HG03442 (cell line): ENCODE results near the gene ORM2.
"Not testable (repeated sequence)": the region's sequence is repeated elsewhere in the genome, so short reads cannot be mapped to it uniquely, and the experiment has no call there.

Experiments
- ATAC-seq: cut with Tn5 transposase; IDR thresholded peaks from one replicate; pipeline ENCODE4 v1.9.1; 2021; ENCODE audit warnings: mild to moderate bottlenecking, moderate library complexity; ENCODE audit not compliant: unreplicated experiment

Gene ORM2

DNA sequence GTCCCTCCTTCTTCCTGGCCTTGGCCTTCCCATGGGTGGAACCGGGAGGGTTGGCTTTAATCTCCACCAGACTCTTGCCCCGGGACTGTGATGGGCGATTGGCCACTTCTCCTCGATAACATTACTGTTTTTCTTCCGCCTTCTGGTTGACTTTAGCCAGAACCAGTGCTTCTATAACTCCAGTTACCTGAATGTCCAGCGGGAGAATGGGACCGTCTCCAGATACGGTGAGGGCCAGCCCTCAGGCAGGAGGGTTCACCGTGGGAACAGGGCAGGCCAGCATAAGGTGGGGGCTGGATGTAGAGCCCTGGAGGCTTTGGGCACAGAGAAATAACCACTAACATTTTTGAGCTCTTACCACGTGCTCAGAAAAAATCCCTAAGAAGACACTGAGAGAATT lies 967 bp downstream of the ORM2 start:
- ATAC-seq = no peak

DNA sequence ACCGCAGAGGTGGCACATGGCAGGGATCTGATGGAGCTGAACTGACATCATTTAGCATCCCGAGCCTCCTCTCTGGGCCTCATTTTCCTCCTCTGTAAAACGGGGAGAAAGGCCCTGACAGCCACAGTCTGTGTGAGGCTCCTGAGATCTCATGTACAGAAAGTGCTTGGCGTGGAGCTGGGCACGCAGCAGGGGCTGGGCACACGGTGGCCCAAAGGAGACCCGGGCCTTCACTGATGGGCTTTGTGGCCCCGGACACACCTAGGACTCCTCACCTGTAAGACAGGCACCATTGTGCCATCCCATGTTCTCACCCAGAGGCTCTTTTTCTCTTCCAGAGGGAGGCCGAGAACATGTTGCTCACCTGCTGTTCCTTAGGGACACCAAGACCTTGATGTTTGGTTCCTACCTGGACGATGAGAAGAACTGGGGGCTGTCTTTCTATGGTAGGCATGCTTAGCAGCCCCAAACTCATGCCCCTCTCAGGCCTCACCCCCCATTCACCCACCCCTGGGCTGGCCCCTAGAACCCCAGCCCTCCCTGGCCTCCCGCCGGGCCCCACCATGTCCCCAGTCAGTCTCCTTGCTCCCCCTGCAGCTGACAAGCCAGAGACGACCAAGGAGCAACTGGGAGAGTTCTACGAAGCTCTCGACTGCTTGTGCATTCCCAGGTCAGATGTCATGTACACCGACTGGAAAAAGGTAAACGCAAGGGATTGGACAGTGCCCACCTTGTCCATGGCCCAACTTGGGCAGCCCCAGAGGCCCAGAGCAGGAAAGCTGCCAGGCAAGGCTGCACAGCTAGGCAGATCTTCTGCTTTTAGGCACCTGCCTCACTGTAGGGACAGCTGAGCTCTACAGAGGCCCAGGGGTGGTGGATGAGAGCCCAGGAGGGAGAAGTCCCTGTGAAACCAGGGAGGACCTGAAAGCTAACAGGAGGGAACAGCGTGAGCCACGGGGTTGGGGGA lies 1.8 kb downstream of the ORM2 start:
- not testable (repeated sequence) for ATAC-seq

GRCh38 chr9:114332474-114333040 lies 2.9 kb downstream of the ORM2 start:
- ATAC-seq = not testable (repeated sequence)

GRCh38 chr9:114333718-114334117 lies 4.0 kb downstream of the ORM2 start:
- ATAC-seq = not testable (repeated sequence)

DNA sequence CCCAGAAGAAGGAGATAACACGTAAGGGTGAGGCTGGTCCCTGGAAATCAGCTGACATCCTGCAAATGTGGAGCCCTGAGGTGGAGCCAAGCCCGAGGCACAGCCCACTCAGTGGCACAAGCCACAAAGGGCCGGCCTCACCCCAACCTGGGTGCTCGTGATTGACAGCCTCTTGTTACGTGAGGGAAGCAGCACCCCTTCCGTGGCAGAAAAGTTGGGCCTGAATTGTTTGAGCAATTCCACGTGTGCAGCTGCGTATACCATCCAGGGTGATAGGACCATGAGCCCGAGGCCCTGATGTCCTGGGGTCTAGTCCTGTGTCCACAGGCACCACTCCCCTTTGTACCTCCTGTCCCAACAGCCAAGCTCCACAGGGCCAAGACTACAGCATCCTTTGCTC lies 4.8 kb downstream of the ORM2 start:
- no peak for ATAC-seq

DNA sequence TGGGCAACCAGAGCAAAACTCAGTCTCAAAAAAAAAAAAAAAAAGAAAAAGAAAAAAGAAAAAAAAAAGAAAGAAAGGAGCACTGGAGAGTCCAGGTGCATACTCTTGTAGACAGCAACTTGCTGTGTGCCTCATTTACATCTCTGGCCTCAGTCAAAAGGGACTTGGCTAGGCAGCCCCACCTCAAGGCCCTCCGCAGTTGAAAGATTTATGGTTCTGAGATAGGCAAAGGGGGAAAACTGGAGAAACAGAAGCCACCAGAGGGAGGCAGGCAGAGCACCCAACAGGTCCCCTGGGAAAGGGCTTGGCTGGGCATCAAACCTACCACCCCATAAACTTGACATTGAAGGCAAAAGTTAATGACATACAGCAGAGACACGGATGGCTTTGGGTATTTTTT lies 6.1 kb downstream of the ORM2 start:
- no peak for ATAC-seq

- ATAC-seq = no peak
These were observed 6.5 kb downstream of the ORM2 start for GRCh38 chr9:114336157-114336556.

- ATAC-seq = no peak
These were observed 7.2 kb downstream of the ORM2 start for GRCh38 chr9:114336699-114337395.

GRCh38 chr9:114338187-114338586 lies 8.5 kb downstream of the ORM2 start:
- ATAC-seq = no peak

- peak; percentile 65 for ATAC-seq
These were observed 9.7 kb downstream of the ORM2 start for GRCh38 chr9:114339130-114339908.

DNA sequence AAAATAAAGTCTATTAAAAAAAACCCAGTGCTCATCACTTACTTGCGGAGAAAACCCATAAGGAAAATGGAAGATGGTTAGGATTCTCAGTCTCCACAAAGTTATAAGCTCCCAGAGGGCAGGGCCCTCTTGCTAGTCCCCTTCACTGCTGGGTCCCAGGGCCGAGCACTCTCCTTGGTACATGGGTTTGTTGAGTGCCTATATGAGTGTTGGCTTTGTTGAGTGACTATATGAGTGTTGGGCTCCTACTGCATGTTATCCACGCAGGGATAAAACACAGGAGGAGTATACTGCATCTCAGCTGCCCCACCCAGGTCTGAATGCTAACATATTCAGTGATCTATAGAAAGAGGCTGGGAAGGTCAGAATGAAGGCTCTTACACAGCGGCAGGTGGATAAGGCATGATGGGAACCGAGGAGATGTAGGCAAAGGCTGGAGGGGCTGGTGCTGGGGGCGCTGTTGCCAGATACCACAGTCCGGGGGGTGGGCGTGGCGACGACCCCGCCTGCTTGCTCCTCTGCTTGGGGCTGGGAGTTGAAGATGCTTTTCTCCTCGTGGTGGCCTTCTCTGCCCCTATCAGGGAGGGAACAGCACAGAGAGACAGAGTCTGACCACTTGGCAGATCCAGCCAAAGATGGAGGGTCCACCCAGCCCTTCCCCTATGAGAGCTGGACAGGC lies 11.6 kb downstream of the ORM2 start:
- ATAC-seq = no peak

- ATAC-seq = no peak
These were observed 12.3 kb downstream of the ORM2 start for GRCh38 chr9:114341991-114342390.

DNA sequence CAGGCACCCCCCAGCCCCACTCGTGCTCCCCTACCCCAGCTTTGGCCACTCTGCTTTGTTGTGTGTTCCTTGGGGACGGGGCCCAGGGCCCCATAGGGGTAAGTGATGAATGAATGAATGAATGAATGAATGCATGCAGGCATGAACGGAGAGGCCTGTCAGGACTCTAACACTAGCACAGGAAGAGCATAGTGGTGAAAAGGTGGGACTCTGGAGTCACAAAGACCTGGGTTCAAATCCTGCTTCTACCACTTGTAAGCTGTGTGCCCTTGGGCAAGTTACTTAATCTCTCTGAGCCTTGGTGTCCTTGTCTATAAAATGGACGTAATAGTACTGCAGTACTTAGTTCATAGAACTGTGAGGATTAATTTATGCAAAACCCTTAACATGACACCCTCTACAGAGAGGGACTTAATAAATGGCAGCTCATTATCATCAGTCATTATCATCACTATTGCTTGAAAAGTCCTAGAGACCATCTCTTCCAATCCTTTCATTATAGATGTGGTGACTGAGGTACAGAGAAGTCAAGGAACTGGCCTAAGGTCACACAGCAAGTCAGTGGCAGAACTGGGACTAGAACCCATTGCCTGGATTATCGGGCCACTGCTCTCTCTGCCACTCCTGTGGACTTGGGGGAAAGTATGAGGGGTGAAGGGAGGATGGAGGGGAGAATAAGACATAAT lies 13.2 kb downstream of the ORM2 start:
- ATAC-seq = no peak

- no peak for ATAC-seq
These were observed 14.0 kb downstream of the ORM2 start for GRCh38 chr9:114343471-114344187.

- ATAC-seq = no peak
These were observed 14.5 kb downstream of the ORM2 start for GRCh38 chr9:114344188-114344566.

DNA sequence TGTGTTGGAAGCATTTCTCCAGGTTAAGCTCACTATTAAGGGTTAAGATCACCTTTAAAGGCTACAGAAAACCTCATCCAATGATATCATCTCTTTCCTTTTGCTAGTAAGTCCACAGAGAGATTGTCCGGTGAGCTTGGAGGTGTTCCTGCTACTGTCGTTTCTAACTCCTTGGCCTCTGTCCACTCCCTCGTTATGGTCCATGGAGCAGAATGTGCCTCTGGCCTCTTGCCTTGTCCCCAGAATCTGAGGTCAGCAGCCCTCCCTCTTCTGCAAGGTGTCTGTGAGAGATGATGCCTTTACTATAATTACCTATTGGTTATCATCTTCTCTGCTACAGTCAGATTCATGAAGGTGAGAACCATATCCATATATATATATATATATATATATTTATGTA lies 15.0 kb downstream of the ORM2 start:
- ATAC-seq = no peak

DNA sequence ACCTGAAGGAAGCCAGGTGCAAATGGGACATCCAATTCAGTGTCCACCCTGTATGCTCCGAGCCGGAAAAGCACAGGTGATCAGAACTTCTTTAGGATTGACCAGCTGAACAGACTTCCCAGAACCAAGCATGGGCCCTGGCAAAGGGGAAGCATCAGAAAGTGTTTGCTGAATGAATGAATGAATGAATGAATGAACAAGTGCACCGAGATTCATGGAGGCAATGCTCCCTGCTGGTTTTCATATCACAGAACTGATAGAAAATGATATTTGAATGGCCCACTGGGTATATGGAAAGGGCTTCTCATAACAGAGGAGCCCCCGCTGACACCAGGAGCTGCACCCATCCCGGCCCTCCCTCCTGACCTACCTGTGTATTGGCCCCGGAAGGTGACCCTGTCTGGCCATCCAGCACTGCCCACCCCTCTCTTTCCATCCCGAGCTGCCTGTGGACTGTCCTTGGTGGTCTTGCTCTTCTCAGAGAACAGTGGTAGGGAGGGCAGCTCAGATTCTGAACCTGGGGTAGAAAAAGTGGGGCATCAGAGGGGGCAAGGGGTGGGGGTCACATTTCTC lies 15.9 kb downstream of the ORM2 start:
- ATAC-seq = no peak

GRCh38 chr9:114346146-114346545 lies 16.5 kb downstream of the ORM2 start:
- ATAC-seq = no peak

DNA sequence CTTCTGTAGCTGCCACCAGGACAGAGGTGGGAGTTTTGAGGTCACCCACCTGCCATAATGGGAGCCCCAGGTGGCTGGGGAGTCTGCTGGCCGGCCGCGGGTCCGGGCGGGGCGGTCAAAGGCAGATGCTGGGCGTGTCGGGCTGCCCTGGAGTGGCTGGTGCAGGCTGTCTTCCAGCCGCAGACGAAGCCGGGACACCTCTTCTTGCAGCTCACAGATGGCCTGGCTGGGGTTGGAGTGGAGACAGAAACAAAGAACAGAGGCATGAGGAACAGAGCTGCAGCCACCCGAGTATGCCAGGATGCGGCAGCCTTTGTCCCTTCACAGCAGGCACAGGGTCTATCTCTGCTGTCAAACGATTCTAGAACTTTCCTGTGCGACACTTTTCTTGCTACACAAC lies 18.0 kb downstream of the ORM2 start:
- ATAC-seq = no peak
